HCT116 (cell line): ENCODE data around the gene SETD5. TPM values are rescaled to one million over a fixed set of nuclear protein-coding genes. Genes with fewer than 3 reads are reported as not detected.

Experiments used
- ATAC-seq: fragments of 200-7000 bp; cut with Tn5 transposase; 2 replicates; pipeline ENCODE4 v1.9.1; 2020; ENCODE audit warnings: mild to moderate bottlenecking, moderate library complexity
- BruUV-seq: library from RNA; stranded (reverse); fragments of 400-500 nt; replicated peaks from 2 replicates; lab custom pipeline; 2021; lab: Mats Ljungman, UMichigan
- CTCF ChIA-PET: fragments of 300-600 bp; sonication (Branson Sonifier 250); formaldehyde crosslinking; loops from one replicate; lab custom pipeline; 2021; ENCODE audit warnings: antibody characterized with exemption; lab: Charles Lee
- POLR2A ChIA-PET: fragments of 300-600, 350-600 bp; sonication (Branson Sonifier 250); formaldehyde crosslinking; loops from one replicate; lab custom pipeline; 2021; ENCODE audit warnings: antibody characterized with exemption; lab: Charles Lee
- RAD21 ChIA-PET, 2 experiments: fragments of 300-600 bp; sonication (Branson Sonifier 250); formaldehyde crosslinking; loops; one replicate each; lab custom pipeline; 2023; ENCODE audit warnings: low total read pairs in 2 of 2; ENCODE audit not compliant: uncharacterized antibody in 2 of 2, unreplicated experiment in 2 of 2, low non-redundant PET in 1 of 2; lab: Charles Lee
- DNase-seq: peaks from one replicate; pipeline ENCODE4 v3.0.0-alpha.2; 2010; ENCODE audit warnings: low read depth, low spot score
- H2AFZ ChIP-seq: fragments of 200-600 bp; shearing (Covaris generic), sonication (generic); 2 replicates; pipeline ENCODE4 v1.6.1; 2017; ENCODE audit warnings: low read depth, mixed run types, mixed read lengths, antibody characterized with exemption, low read length; ENCODE audit not compliant: poor library complexity, severe bottlenecking
- H3K27ac ChIP-seq: 2 replicates; pipeline ENCODE4 v1.5.1; 2012; ENCODE audit warnings: low read depth, low read length
- H3K27me3 ChIP-seq: fragments of 200-600 bp; sonication (generic); 2 replicates; pipeline ENCODE4 v1.6.1; 2016; ENCODE audit warnings: mixed run types, low read length, mixed read lengths; ENCODE audit not compliant: insufficient read depth
- H3K36me3 ChIP-seq, 2 experiments: fragments of 200-500 bp in 1 of 2; fragments of 200-600 bp in 1 of 2; sonication (Bioruptor generic) in 1 of 2; sonication (generic) in 1 of 2; 2 replicates each; pipeline versions ENCODE4 v1.5.1 to v1.6.1; 2014 to 2016; ENCODE audit warnings: low read length in 2 of 2, inconsistent platforms in 1 of 2, mixed read lengths in 1 of 2, mixed run types in 1 of 2; ENCODE audit not compliant: insufficient read depth in 2 of 2, control insufficient read depth in 1 of 2
- H3K4me1 ChIP-seq, 2 experiments: fragments of 200-600 bp in 1 of 2; sonication (generic) in 1 of 2; 2 replicates each; pipeline versions ENCODE4 v1.5.1 to v1.6.1; 2012 to 2017; ENCODE audit warnings: low read length in 2 of 2, inconsistent platforms in 1 of 2, mild to moderate bottlenecking in 1 of 2, mixed read lengths in 1 of 2, mixed run types in 1 of 2, moderate library complexity in 1 of 2; ENCODE audit not compliant: insufficient read depth in 2 of 2, control insufficient read depth in 1 of 2
- H3K4me2 ChIP-seq: fragments of 200-600 bp; sonication (generic); 2 replicates; pipeline ENCODE4 v1.6.1; 2017; ENCODE audit warnings: mixed run types, low read length, mixed read lengths
- H3K4me3 ChIP-seq, 2 experiments: fragments of 200-600 bp in 1 of 2; sonication (generic) in 1 of 2; replicated peaks in 1 of 2; 2 replicates each; pipeline ENCODE4 v1.5.1; 2011 to 2016; ENCODE audit warnings: low read length in 2 of 2, control low read depth in 1 of 2, low read depth in 1 of 2, mild to moderate bottlenecking in 1 of 2, mixed read lengths in 1 of 2, mixed run types in 1 of 2
- H3K79me2 ChIP-seq: fragments of 200-600 bp; sonication (generic); 2 replicates; pipeline ENCODE4 v1.6.1; 2017; ENCODE audit warnings: mild to moderate bottlenecking, mixed run types, low read length, moderate library complexity, mixed read lengths; ENCODE audit not compliant: insufficient read depth
- H3K9ac ChIP-seq: fragments of 200-600 bp; sonication (generic); 2 replicates; pipeline ENCODE4 v1.6.1; 2016; ENCODE audit warnings: low read length, mixed read lengths
- H3K9me2 ChIP-seq: fragments of 200-600 bp; sonication (generic), shearing (Covaris generic); 2 replicates; pipeline ENCODE4 v1.6.1; 2017; ENCODE audit warnings: mixed run types, mild to moderate bottlenecking, moderate library complexity; ENCODE audit not compliant: insufficient read depth
- H3K9me3 ChIP-seq, 2 experiments: fragments of 200-500 bp in 1 of 2; fragments of 200-600 bp in 1 of 2; sonication (Bioruptor generic) in 1 of 2; sonication (generic) in 1 of 2; 2 replicates each; pipeline ENCODE4 v1.6.1; 2014 to 2017; ENCODE audit warnings: low read length in 2 of 2, mixed read lengths in 2 of 2, inconsistent platforms in 1 of 2, low read depth in 1 of 2, mild to moderate bottlenecking in 1 of 2, mixed run types in 1 of 2, moderate library complexity in 1 of 2; ENCODE audit not compliant: control insufficient read depth in 1 of 2, insufficient read depth in 1 of 2
- H4K20me1 ChIP-seq: fragments of 200-600 bp; sonication (generic), shearing (Covaris generic); 2 replicates; pipeline ENCODE4 v1.6.1; 2017; ENCODE audit warnings: mixed run types, mild to moderate bottlenecking, moderate library complexity; ENCODE audit not compliant: insufficient read depth
- CTCF ChIP-seq, 3 experiments: fragments of 200-600 bp in 1 of 3; sonication (generic) in 1 of 3; IDR thresholded peaks in 2 of 3; conservative IDR thresholded peaks in 1 of 3; 2 replicates each; pipeline ENCODE4 v1.5.1; 2012 to 2017; ENCODE audit warnings: low read depth in 2 of 3, low read length in 2 of 3, antibody characterized with exemption in 1 of 3, borderline replicate concordance in 1 of 3, control low read depth in 1 of 3, mild to moderate bottlenecking in 1 of 3, mixed read lengths in 1 of 3, mixed run types in 1 of 3, moderate library complexity in 1 of 3; ENCODE audit not compliant: insufficient read depth in 1 of 3
- EGR1 ChIP-seq: IDR thresholded peaks from 2 replicates; pipeline ENCODE4 v1.6.1; 2012; ENCODE audit warnings: low read depth
- EZH2 ChIP-seq: fragments of 200-600 bp; sonication (generic); IDR thresholded peaks from 2 replicates; pipeline ENCODE4 v1.6.1; 2017; ENCODE audit warnings: antibody characterized with exemption, mixed run types
- JUND ChIP-seq: IDR thresholded peaks from 2 replicates; pipeline ENCODE4 v1.6.1; 2012
- MAX ChIP-seq: IDR thresholded peaks from 2 replicates; pipeline ENCODE4 v1.6.1; 2012
- POLR2A ChIP-seq: IDR thresholded peaks from 2 replicates; pipeline ENCODE4 v1.7.0; 2011; ENCODE audit warnings: borderline replicate concordance; ENCODE audit not compliant: insufficient read depth, insufficient read length; ENCODE audit errors: extremely low read depth
- POLR2AphosphoS5 ChIP-seq: IDR thresholded peaks from 2 replicates; pipeline ENCODE4 v1.6.1; 2011; ENCODE audit warnings: mild to moderate bottlenecking, low read depth, low read length, moderate library complexity
- REST ChIP-seq: IDR thresholded peaks from 2 replicates; pipeline ENCODE4 v1.6.1; 2012; ENCODE audit warnings: low read depth
- SIN3A ChIP-seq: IDR thresholded peaks from 2 replicates; pipeline ENCODE4 v1.6.1; 2012; ENCODE audit warnings: low read depth
- SP1 ChIP-seq: IDR thresholded peaks from 2 replicates; pipeline ENCODE4 v1.6.1; 2012; ENCODE audit warnings: low read depth
- TCF7L2 ChIP-seq: IDR thresholded peaks from 2 replicates; pipeline ENCODE4 v1.7.0; 2011; ENCODE audit warnings: borderline replicate concordance, inconsistent platforms; ENCODE audit not compliant: insufficient read depth, insufficient read length; ENCODE audit errors: extremely low read depth
- YY1 ChIP-seq: IDR thresholded peaks from 2 replicates; pipeline ENCODE4 v1.6.1; 2011; ENCODE audit warnings: low read length, low read depth, moderate library complexity, mild to moderate bottlenecking; ENCODE audit not compliant: insufficient replicate concordance; ENCODE audit errors: extremely low read depth
- ZBTB33 ChIP-seq: IDR thresholded peaks from 2 replicates; pipeline ENCODE4 v1.6.1; 2011; ENCODE audit warnings: mild to moderate bottlenecking, low read length, moderate library complexity; ENCODE audit not compliant: insufficient replicate concordance; ENCODE audit errors: extremely low read depth
- ZFX ChIP-seq: fragments of 450-650 bp; IDR thresholded peaks from 2 replicates; pipeline ENCODE4 v1.6.1; 2017
- ZNF274 ChIP-seq: fragments of 200-500 bp; sonication (Bioruptor generic); IDR thresholded peaks from 2 replicates; pipeline ENCODE4 v1.6.1; 2014; ENCODE audit warnings: mild to moderate bottlenecking, low read depth, low read length, inconsistent platforms
- intact Hi-C: fragments of 100-400 bp; cut with micrococcal nuclease; formaldehyde crosslinking; loops from 2 replicates; pipeline ENCODE4 v1.10.0; 2022
- total RNA-seq: library from RNA; stranded (reverse); gene quantifications from one replicate; pipeline ENCODE4 v1.2.1, GENCODE V29; 2021; ENCODE audit not compliant: unreplicated experiment

SETD5 gene
- total RNA-seq, 1 experiment from 2014 or later, result 141 TPM

- TF ChIP-seq SIN3A (no peak), JUND (no peak), POLR2AphosphoS5 (no peak), SP1 (no peak), CTCF (IDR thresholded peaks at IDR 0.05 in 2 of 3, conservative IDR thresholded peaks at IDR 0.05 in 1 of 3; ENCODE audit: borderline replicate concordance in 1 of 3, insufficient read depth in 1 of 3, low read depth in 2 of 3, low read length in 2 of 3) (no peak), POLR2A (no peak), ZNF274 (no peak), ZFX (no peak), MAX (no peak)
These were observed 8.3 kb downstream of the SETD5 start (continued) for GRCh38 chr3:9405756-9406155.

- ATAC-seq, result no peak
- Histone ChIP-seq H3K9me2 (no peaks in the 10 kb centered on the region), H3K27ac (no peak overlapping the region), H3K9me3 (no peaks in the 10 kb centered on the region), H3K36me3 (no peaks in the 10 kb centered on the region; a peak in 1 of 4 replicates), H3K27me3 (no peaks in the 10 kb centered on the region), H3K79me2 (peaks cover 100% of the 10 kb centered on the region), H3K4me3 (no peak overlapping the region), H3K4me1 (peaks cover 27 to 30% of the 10 kb centered on the region in 2 experiments), H3K4me2 (no peak overlapping the region), H2AFZ (no peak overlapping the region), H3K9ac (no peak overlapping the region), H4K20me1 (peaks cover 77% of the 10 kb centered on the region; the same call in 1 of the 2 replicates)
- POLR2A ChIA-PET, result interaction anchor here (0.9 kb wide), 1 partner anchor 10 kb away, joined by 3 read pairs; no protein-coding TSS in a partner anchor
- intact Hi-C loops, result no loop called here
- no TSS peak for BruUV-seq
- CTCF ChIA-PET, result no interaction called here
- RAD21 ChIA-PET, result no interaction called here
- no peak for DNase-seq
- TF ChIP-seq TCF7L2, result no peak
- no peak for TF ChIP-seq ZFX
- no peak for TF ChIP-seq EGR1
- TF ChIP-seq SIN3A, result no peak
- TF ChIP-seq ZNF274, result no peak
- TF ChIP-seq YY1, result no peak
- no peak for TF ChIP-seq ZBTB33
- TF ChIP-seq REST, result no peak
- TF ChIP-seq EZH2, result no peak
- TF ChIP-seq SP1, result no peak
- TF ChIP-seq JUND, result no peak
- TF ChIP-seq MAX, result no peak
These were observed 9.6 kb downstream of the SETD5 start for GRCh38 chr3:9406856-9407626.
